ENCODE results near the gene GAL3ST1.
"Not testable (repeated sequence)": the region's sequence is repeated elsewhere in the genome, so short reads cannot be mapped to it uniquely, and the experiment has no call there.

Gene GAL3ST1

GRCh38 chr22:30596199-30596598 is 21.7 kb upstream of the GAL3ST1 start:
- no peak for DNase-seq

GRCh38 chr22:30592360-30592713 is 17.9 kb upstream of the GAL3ST1 start:
- not testable (repeated sequence) for DNase-seq

- DNase-seq, result peak; percentile 94
Measured at GRCh38 chr22:30591588-30592359, 17.3 kb upstream of the GAL3ST1 start, which contains the start of gene PES1. PES1 (minus strand) TSS chr22:30591910; CDS start chr22:30591833, 77 bp downstream.

GRCh38 chr22:30591191-30591587 is 16.7 kb upstream of the GAL3ST1 start:
- peak; percentile 17 for DNase-seq

- DNase-seq, result no peak
Measured at GRCh38 chr22:30586414-30586813, 11.9 kb upstream of the GAL3ST1 start.

- no peak for DNase-seq
Measured at GRCh38 chr22:30584441-30584840, 10.0 kb upstream of the GAL3ST1 start.

- DNase-seq, result no peak
Measured at GRCh38 chr22:30582788-30583545, 8.5 kb upstream of the GAL3ST1 start.

- DNase-seq, result no peak
Measured at GRCh38 chr22:30582051-30582450, 7.6 kb upstream of the GAL3ST1 start.

GRCh38 chr22:30580896-30581295 is 6.4 kb upstream of the GAL3ST1 start:
- DNase-seq, result no peak

- no peak for DNase-seq
Measured at GRCh38 chr22:30578481-30578880, 4.0 kb upstream of the GAL3ST1 start.

- DNase-seq, result peak; percentile 11
Measured at GRCh38 chr22:30575859-30576258, 1.4 kb upstream of the GAL3ST1 start.

GRCh38 chr22:30574997-30575671 is 669 bp upstream of the GAL3ST1 start:
- DNase-seq, result peak; percentile 50

- peak; percentile 82 for DNase-seq
Measured at GRCh38 chr22:30573594-30574094, 821 bp downstream of the GAL3ST1 start.

- DNase-seq, result peak; percentile 57
Measured at GRCh38 chr22:30572840-30573593, 1.4 kb downstream of the GAL3ST1 start.

- DNase-seq, result no peak
Measured at GRCh38 chr22:30572210-30572609, 2.3 kb downstream of the GAL3ST1 start.

GRCh38 chr22:30569674-30570202 is 4.7 kb downstream of the GAL3ST1 start:
- DNase-seq, result no peak

GRCh38 chr22:30568137-30568805 is 6.2 kb downstream of the GAL3ST1 start:
- no peak for DNase-seq

GRCh38 chr22:30567277-30567676 is 7.2 kb downstream of the GAL3ST1 start:
- not testable (repeated sequence) for DNase-seq

GRCh38 chr22:30566125-30566524 is 8.3 kb downstream of the GAL3ST1 start:
- DNase-seq, result no peak

GRCh38 chr22:30565341-30565740 is 9.1 kb downstream of the GAL3ST1 start:
- no peak for DNase-seq

- DNase-seq, result no peak
Measured at GRCh38 chr22:30564761-30565119, 9.7 kb downstream of the GAL3ST1 start.
